HG03280 (cell line): ENCODE measurements around the gene PRLR.

Experiments used
- ATAC-seq: cut with Tn5 transposase; IDR thresholded peaks from one replicate; pipeline ENCODE4 v1.9.1; 2021; ENCODE audit warnings: mild to moderate bottlenecking, moderate library complexity; ENCODE audit not compliant: unreplicated experiment

PRLR gene

GRCh38 chr5:35009657-35010056, 220.6 kb downstream of the PRLR start:
- no peak for ATAC-seq

- no peak for ATAC-seq
Measured at GRCh38 chr5:35009019-35009418, 221.3 kb downstream of the PRLR start.

DNA sequence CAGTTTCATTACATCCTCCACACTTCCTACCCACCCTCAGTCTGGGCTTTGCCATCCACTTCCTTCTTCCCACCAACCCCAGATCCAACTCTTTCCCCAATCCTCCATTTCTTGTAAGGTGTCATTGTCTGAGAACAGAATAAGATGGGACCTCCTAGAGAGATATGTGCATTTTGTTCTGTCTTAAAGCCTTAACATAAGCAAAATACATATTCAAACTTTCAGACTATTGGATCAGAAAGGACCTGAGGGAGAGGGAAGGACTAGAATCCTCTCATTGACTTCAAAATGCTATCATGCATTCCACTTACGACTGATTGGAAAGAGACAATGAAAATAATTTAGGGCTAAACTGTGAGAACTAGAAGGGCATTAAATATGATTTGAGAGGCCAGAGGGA, 225.5 kb downstream of the PRLR start:
- no peak for ATAC-seq

GRCh38 chr5:35004200-35004599, 226.1 kb downstream of the PRLR start:
- no peak for ATAC-seq

DNA sequence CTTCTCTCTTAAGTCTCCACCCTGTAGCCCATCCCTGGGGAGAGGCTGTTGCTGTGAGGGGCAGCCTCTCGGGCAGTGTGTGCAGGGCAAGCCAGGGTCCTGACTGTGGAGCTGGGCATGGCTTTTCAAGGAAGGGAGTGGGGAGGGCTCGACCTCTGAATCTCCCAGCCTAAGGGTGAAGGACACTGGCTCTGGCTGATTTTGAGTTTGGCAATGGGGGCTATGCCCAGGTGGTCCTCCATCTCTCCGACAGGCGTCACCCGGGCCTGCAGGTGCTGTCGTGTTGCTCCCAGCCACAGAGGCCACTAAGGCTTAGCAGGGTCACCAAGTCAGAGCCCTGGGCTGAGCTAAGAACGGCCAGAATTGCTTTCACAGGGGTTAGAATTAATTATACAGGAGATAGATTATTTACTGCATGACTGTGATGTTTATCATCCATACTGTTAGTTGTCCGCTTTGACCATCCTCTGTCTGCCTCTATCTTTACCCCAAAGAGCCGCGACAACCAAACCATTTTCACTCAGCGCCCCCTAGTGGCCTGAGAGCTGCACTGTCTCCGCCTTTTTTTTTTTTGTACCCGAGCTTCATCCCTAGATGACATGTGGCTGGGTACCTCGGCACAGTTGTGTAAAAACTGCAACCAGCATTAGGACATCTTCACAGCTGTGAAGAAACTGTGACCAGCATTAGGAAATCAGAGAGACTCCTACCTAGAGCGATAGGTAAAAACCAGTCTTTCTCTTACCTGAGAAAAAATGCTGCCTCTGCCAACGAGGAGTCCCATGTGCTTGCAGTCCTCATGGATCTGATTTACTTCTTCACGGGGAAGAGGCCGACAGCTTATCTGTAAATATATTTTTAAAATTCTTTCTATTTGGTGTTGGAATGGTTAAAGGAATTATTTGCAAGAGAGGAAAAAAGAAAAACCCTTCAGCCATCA, 227.0 kb downstream of the PRLR start:
- ATAC-seq, result peak; percentile 66

DNA sequence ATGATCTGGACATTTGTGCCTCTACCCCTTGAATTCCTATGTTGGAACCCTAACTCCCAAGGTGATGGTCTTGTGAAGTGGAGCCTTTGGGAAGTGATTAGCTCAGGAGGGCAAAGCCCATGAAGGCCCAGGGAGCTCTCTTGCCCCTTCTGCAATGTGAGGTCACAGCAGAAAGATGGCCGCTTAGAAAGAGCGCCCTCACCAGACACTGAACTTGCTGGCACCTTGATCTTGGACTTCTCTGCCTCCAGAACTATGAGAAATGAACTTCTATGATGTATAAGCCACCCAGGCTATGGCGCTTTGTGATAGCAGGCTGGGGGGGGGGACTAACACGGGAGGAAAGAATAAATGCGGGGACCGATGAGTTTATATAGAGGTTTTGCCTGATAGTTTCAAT, 227.8 kb downstream of the PRLR start:
- no peak for ATAC-seq

DNA sequence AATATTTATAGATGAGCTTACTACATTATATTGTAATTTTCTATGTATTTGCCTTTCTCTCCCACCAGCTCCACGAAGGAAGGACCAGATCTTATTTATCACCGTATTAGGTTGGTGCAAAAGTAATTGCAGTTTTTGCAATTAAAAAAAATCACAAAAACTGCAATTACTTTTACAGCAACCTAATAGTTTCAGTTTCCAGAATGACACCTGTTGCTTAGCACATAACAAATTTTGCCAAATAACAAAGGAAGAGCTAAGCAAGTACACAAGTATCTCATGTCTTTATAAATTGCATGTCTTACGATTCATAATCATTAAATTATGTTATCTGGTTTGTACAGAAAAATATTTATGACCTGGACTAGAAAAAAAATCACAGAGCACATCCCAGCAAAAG, 228.4 kb downstream of the PRLR start:
- no peak for ATAC-seq
